ENCODE measurements around the gene CDC42BPA. TPM values are rescaled to one million over a fixed set of nuclear protein-coding genes. Genes with fewer than 3 reads are reported as not detected.

CDC42BPA gene
- total and polyA plus RNA-seq, 2 of the 13 experiments (the other 11 are each of a cell fraction or from before 2014, with no cell fraction given), result 6.5 to 16.0 TPM

DNA sequence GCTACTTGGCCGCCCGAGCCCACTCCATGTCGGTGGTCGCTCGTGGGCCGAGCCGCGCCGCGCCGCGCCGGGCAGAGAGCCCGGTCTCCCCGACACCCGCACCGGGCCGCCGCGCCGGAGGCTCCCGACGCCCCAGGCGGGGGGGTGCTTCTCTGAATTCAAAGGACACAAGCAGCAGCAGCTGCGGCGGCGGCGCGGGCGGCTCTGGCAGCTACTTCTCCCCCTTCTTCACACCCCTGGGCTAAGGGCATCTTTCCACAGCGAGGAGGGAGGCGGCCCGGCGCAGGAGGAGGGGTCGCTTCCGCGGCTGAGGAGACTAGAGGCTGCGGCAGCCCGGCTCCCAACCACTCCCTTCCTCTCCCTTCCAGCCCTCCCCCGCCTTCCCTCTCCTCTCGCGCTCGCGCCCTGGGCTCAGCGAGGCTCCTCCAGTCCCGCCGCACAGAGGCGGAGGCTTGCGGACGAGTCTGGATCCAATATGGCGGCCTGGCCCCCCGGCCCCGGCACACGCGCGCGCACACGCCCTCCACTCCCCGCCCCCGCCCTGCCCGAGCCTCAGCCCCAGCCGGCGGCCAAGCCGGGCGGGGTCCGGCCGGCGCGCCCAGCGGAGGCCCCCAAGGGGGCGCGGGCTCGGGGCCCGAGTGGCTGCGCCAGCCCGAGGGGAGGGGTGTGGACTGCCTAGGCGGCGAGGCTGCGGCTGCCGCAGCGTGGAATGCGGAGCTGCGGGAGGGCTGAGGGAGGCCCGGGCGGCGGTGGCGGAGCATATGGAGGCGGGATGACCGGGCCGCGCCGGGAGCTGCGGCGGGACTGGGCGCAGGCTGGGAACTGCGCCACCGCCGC is at the start of gene CDC42BPA (continued):
- TF ChIP-seq ZNF496 (CRISPR knock-in tag; IDR thresholded peaks at IDR 0.05; ENCODE audit: insufficient replicate concordance) (no peak), SMARCC2 (IDR thresholded peaks at IDR 0.05) (no peak), HOXA5 (CRISPR knock-in tag; IDR thresholded peaks at IDR 0.05) (no peak), HNRNPH1 (optimal IDR thresholded peaks at IDR 0.05; ENCODE audit: low read depth, low read length) (no peak), TEAD2 (CRISPR knock-in tag; IDR thresholded peaks at IDR 0.05) (no peak), RBM39 (IDR thresholded peaks at IDR 0.05; ENCODE audit: low read depth, low read length, poor library complexity, severe bottlenecking) (peak; percentile 55), HHEX (CRISPR knock-in tag; IDR thresholded peaks at IDR 0.05) (no peak), KDM3A (CRISPR knock-in tag; IDR thresholded peaks at IDR 0.05; ENCODE audit: low read depth) (no peak), GZF1 (CRISPR knock-in tag; IDR thresholded peaks at IDR 0.05) (no peak), AGO1 (IDR thresholded peaks at IDR 0.05; ENCODE audit: low read depth, low read length, poor library complexity, severe bottlenecking) (no peak), RBFOX2 (IDR thresholded peaks at IDR 0.05; ENCODE audit: low read depth, low read length) (peak; percentile 81), ATRX (CRISPR knock-in tag; IDR thresholded peaks at IDR 0.05; ENCODE audit: borderline replicate concordance) (no peak), ZNF652 (CRISPR knock-in tag; IDR thresholded peaks at IDR 0.05; ENCODE audit: borderline replicate concordance, low read depth) (no peak), ZNF260 (CRISPR knock-in tag; IDR thresholded peaks at IDR 0.05; ENCODE audit: borderline replicate concordance, low read depth) (no peak), TCF12 (IDR thresholded peaks at IDR 0.05) (no peak), TCF12 (CRISPR knock-in tag; IDR thresholded peaks at IDR 0.05) (no peak; the same call in 1 of the 2 replicates), MZF1 (CRISPR knock-in tag; IDR thresholded peaks at IDR 0.05; ENCODE audit: borderline replicate concordance) (no peak), MEIS1 (CRISPR knock-in tag; IDR thresholded peaks at IDR 0.05; ENCODE audit: borderline replicate concordance) (no peak), ZNF329 (CRISPR knock-in tag; IDR thresholded peaks at IDR 0.05; ENCODE audit: low read depth) (no peak), ZNF768 (CRISPR knock-in tag; IDR thresholded peaks at IDR 0.05) (0 out of 2 replicates have a peak, but pooled peaks have one; percentile 11), ZFP37 (CRISPR knock-in tag; IDR thresholded peaks at IDR 0.05; ENCODE audit: borderline replicate concordance) (no peak), HNRNPL (IDR thresholded peaks at IDR 0.05; ENCODE audit: low read depth, low read length) (no peak)
- TF ChIP-seq, protein P1, sequence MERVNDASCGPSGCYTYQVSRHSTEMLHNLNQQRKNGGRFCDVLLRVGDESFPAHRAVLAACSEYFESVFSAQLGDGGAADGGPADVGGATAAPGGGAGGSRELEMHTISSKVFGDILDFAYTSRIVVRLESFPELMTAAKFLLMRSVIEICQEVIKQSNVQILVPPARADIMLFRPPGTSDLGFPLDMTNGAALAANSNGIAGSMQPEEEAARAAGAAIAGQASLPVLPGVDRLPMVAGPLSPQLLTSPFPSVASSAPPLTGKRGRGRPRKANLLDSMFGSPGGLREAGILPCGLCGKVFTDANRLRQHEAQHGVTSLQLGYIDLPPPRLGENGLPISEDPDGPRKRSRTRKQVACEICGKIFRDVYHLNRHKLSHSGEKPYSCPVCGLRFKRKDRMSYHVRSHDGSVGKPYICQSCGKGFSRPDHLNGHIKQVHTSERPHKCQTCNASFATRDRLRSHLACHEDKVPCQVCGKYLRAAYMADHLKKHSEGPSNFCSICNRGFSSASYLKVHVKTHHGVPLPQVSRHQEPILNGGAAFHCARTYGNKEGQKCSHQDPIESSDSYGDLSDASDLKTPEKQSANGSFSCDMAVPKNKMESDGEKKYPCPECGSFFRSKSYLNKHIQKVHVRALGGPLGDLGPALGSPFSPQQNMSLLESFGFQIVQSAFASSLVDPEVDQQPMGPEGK (CRISPR knock-in tag; IDR thresholded peaks at IDR 0.05), result peak; percentile 49
- TF ChIP-seq, protein P2, sequence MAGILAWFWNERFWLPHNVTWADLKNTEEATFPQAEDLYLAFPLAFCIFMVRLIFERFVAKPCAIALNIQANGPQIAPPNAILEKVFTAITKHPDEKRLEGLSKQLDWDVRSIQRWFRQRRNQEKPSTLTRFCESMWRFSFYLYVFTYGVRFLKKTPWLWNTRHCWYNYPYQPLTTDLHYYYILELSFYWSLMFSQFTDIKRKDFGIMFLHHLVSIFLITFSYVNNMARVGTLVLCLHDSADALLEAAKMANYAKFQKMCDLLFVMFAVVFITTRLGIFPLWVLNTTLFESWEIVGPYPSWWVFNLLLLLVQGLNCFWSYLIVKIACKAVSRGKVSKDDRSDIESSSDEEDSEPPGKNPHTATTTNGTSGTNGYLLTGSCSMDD (CRISPR knock-in tag; IDR thresholded peaks at IDR 0.05), result no peak
- TF ChIP-seq, protein P3, sequence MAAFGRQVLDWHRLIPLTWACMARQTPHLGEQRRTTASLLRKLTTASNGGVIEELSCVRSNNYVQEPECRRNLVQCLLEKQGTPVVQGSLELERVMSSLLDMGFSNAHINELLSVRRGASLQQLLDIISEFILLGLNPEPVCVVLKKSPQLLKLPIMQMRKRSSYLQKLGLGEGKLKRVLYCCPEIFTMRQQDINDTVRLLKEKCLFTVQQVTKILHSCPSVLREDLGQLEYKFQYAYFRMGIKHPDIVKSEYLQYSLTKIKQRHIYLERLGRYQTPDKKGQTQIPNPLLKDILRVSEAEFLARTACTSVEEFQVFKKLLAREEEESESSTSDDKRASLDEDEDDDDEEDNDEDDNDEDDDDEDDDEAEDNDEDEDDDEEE (CRISPR knock-in tag; IDR thresholded peaks at IDR 0.05), result no peak
- TF ChIP-seq, protein P4, sequence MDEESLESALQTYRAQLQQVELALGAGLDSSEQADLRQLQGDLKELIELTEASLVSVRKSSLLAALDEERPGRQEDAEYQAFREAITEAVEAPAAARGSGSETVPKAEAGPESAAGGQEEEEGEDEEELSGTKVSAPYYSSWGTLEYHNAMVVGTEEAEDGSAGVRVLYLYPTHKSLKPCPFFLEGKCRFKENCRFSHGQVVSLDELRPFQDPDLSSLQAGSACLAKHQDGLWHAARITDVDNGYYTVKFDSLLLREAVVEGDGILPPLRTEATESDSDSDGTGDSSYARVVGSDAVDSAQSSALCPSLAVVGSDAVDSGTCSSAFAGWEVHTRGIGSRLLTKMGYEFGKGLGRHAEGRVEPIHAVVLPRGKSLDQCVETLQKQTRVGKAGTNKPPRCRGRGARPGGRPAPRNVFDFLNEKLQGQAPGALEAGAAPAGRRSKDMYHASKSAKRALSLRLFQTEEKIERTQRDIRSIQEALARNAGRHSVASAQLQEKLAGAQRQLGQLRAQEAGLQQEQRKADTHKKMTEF (CRISPR knock-in tag; IDR thresholded peaks at IDR 0.05), result peak; percentile 34; the same call in 1 of the 2 replicates
